ENCODE data around the gene TCP11L2.

The TCP11L2 gene

DNA sequence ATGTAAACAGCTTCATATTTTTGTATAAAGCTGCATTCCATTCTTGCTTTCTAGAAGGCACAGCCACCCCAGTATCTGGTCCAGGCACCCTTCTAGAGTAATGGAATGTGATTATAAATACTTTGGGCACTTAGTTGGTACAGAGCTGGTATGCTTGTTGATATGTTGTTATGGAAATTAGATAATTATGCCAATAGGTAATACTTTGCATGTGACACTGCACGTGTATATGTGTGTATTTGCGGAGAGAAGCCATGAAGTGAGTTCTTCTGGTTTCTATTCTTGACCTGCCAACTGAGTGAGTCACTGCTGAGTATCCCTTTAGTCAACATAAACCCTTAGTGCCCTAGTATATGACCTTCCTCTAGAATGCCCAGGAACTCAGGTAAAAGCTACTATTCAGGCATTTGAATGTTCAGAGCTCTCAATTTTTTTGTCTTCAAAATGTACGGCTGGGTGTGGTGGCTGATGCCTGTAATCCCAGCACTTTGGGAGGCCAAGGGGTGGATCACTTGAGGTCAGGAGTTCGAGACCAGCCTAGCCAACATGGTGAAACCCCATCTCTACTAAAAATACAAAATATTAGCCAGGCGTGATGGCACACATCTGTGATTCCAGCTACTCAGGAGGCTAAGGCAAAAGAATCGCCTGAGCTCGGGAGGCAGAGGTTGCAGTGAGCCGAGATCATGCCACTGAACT is 6.2 kb upstream of the TCP11L2 start:
- no peak for DNase-seq (ENCODE audit: low read depth in 1 of 2, low spot score in 1 of 2)
- Histone ChIP-seq H3K27ac (replicated peaks) (no peak overlapping the region), H3K4me3 (replicated peaks; ENCODE audit: insufficient read depth, low read length) (no peak overlapping the region), H3K27me3 (ENCODE audit: insufficient read depth, poor library complexity, severe bottlenecking) (peaks cover 2% of the 10 kb centered on the region)
- TF ChIP-seq, protein P1, sequence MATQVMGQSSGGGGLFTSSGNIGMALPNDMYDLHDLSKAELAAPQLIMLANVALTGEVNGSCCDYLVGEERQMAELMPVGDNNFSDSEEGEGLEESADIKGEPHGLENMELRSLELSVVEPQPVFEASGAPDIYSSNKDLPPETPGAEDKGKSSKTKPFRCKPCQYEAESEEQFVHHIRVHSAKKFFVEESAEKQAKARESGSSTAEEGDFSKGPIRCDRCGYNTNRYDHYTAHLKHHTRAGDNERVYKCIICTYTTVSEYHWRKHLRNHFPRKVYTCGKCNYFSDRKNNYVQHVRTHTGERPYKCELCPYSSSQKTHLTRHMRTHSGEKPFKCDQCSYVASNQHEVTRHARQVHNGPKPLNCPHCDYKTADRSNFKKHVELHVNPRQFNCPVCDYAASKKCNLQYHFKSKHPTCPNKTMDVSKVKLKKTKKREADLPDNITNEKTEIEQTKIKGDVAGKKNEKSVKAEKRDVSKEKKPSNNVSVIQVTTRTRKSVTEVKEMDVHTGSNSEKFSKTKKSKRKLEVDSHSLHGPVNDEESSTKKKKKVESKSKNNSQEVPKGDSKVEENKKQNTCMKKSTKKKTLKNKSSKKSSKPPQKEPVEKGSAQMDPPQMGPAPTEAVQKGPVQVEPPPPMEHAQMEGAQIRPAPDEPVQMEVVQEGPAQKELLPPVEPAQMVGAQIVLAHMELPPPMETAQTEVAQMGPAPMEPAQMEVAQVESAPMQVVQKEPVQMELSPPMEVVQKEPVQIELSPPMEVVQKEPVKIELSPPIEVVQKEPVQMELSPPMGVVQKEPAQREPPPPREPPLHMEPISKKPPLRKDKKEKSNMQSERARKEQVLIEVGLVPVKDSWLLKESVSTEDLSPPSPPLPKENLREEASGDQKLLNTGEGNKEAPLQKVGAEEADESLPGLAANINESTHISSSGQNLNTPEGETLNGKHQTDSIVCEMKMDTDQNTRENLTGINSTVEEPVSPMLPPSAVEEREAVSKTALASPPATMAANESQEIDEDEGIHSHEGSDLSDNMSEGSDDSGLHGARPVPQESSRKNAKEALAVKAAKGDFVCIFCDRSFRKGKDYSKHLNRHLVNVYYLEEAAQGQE (IDR thresholded peaks at IDR 0.05; ENCODE audit: insufficient replicate concordance, low read depth), result no peak
- TF ChIP-seq SPI1 (IDR thresholded peaks at IDR 0.05; ENCODE audit: borderline replicate concordance, low read depth), result no peak
- TF ChIP-seq POLR2AphosphoS5 (IDR thresholded peaks at IDR 0.05; ENCODE audit: low read depth), result no peak

DNA sequence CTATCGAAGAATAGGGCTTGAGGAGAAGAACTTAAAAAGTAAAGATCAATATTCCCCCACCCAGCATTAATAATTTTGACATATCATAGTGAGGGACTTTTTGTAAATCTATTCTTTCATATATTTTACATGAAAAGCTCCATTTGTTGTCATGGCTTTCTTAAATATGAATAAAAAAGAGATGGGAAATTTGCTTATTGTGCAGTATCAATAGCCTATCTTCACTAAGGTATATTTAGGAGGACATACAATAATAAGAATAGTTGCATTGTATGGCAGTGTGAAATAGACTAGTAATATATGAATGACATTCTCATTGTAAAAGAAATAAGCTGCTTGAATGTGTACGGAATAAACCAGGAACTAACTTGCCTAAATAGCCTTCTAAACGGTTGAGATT is 5.5 kb upstream of the TCP11L2 start:
- Histone ChIP-seq H3K4me3 (replicated peaks; ENCODE audit: insufficient read depth, low read length) (no peak overlapping the region), H3K27ac (replicated peaks) (no peak overlapping the region), H3K27me3 (ENCODE audit: insufficient read depth, poor library complexity, severe bottlenecking) (peaks cover 2% of the 10 kb centered on the region)
- no peak for DNase-seq (ENCODE audit: low read depth in 1 of 2, low spot score in 1 of 2)
- TF ChIP-seq POLR2AphosphoS5 (IDR thresholded peaks at IDR 0.05; ENCODE audit: low read depth), result no peak
- TF ChIP-seq, protein P2, sequence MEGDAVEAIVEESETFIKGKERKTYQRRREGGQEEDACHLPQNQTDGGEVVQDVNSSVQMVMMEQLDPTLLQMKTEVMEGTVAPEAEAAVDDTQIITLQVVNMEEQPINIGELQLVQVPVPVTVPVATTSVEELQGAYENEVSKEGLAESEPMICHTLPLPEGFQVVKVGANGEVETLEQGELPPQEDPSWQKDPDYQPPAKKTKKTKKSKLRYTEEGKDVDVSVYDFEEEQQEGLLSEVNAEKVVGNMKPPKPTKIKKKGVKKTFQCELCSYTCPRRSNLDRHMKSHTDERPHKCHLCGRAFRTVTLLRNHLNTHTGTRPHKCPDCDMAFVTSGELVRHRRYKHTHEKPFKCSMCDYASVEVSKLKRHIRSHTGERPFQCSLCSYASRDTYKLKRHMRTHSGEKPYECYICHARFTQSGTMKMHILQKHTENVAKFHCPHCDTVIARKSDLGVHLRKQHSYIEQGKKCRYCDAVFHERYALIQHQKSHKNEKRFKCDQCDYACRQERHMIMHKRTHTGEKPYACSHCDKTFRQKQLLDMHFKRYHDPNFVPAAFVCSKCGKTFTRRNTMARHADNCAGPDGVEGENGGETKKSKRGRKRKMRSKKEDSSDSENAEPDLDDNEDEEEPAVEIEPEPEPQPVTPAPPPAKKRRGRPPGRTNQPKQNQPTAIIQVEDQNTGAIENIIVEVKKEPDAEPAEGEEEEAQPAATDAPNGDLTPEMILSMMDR (IDR thresholded peaks at IDR 0.05; ENCODE audit: insufficient read depth, low read length), result no peak
- TF ChIP-seq, protein P1 (IDR thresholded peaks at IDR 0.05; ENCODE audit: insufficient replicate concordance, low read depth), result no peak
- TF ChIP-seq SPI1 (IDR thresholded peaks at IDR 0.05; ENCODE audit: borderline replicate concordance, low read depth), result no peak
- TF ChIP-seq GABPA (IDR thresholded peaks at IDR 0.05; ENCODE audit: low read depth), result no peak

DNA sequence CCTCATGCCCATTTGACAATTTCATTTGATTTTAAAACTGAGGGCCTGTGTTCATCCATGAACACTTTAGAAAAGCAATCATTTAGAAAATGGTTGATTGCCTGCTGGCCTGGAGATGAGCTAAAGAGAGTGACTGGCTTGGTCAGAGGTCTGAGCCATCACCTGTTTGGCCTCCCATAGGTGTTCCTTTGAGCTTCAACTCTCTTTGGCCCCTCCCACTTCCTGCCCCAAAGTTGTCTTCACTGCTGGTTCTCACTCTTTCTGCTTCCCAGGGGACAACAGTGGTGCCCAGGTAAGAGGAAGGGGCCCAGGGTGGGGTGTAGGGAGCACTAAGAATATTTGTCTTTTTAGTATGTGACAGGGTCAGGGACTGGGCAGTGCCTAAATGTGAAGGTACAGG is 4.9 kb upstream of the TCP11L2 start:
- TF ChIP-seq SPI1 (IDR thresholded peaks at IDR 0.05; ENCODE audit: borderline replicate concordance, low read depth) (no peak), GABPA (IDR thresholded peaks at IDR 0.05; ENCODE audit: low read depth) (no peak)
- TF ChIP-seq, protein P1 (IDR thresholded peaks at IDR 0.05; ENCODE audit: insufficient replicate concordance, low read depth), result no peak

DNA sequence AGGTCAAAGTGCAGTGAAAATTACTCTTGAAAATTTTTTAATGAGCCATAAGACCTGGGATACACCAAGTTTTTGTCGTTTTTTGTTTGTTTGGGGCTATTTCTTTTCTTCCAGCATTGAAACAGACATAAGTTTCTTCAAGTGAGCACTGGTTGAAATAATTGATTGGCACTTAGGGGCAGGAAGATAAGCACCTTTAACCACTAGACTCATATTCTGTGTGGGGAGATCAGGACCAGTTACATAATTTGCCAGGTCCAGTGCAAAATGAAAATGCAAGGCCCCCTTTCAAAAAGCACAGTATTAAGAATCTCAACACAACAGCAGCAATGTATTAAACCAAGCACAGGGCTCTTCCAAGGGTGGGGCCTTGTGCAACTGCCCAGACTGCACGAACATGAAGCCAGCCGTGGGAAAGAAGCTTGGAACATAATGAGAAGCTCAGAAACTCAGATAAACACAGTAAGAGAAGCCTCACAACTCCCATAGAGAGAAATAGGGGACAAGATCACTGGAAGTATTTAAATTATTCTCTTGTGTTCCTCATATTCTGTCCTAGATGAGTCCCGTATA is 3.2 kb upstream of the TCP11L2 start:
- TF ChIP-seq, protein P2 (IDR thresholded peaks at IDR 0.05; ENCODE audit: insufficient read depth, low read length), result no peak
- TF ChIP-seq SPI1 (IDR thresholded peaks at IDR 0.05; ENCODE audit: borderline replicate concordance, low read depth) (no peak), GABPA (IDR thresholded peaks at IDR 0.05; ENCODE audit: low read depth) (no peak), POLR2AphosphoS5 (IDR thresholded peaks at IDR 0.05; ENCODE audit: low read depth) (no peak)
- TF ChIP-seq, protein P1 (IDR thresholded peaks at IDR 0.05; ENCODE audit: insufficient replicate concordance, low read depth), result no peak
- no peak for DNase-seq (ENCODE audit: low read depth in 1 of 2, low spot score in 1 of 2)

More for the DNA sequence above, 4.9 kb upstream of the TCP11L2 start:
- peaks cover 2% of the 10 kb centered on the region for H3K27me3 ChIP-seq (ENCODE audit: insufficient read depth, poor library complexity, severe bottlenecking)
- DNase-seq (ENCODE audit: low read depth in 1 of 2, low spot score in 1 of 2), result no peak
- H3K4me3 ChIP-seq (replicated peaks; ENCODE audit: insufficient read depth, low read length), result no peak overlapping the region
- no peak overlapping the region for H3K27ac ChIP-seq (replicated peaks)

More for the DNA sequence above, 3.2 kb upstream of the TCP11L2 start:
- no peaks in the 10 kb centered on the region for H3K27me3 ChIP-seq (ENCODE audit: insufficient read depth, poor library complexity, severe bottlenecking)
- H3K27ac ChIP-seq (replicated peaks), result no peak overlapping the region
- H3K4me3 ChIP-seq (replicated peaks; ENCODE audit: insufficient read depth, low read length), result no peak overlapping the region

Measured in HL-60 (cell line).